ENCODE data around the gene STOML1.

- no peak for TF ChIP-seq CEBPB (IDR thresholded peaks at IDR 0.05)
- no peak for TF ChIP-seq MAX (IDR thresholded peaks at IDR 0.05)
- TF ChIP-seq BHLHE40 (IDR thresholded peaks at IDR 0.05; ENCODE audit: low read depth, low read length), result no peak
- no peak for TF ChIP-seq KDM1A (IDR thresholded peaks at IDR 0.05; ENCODE audit: low read depth)
- TF ChIP-seq RAD21 (conservative IDR thresholded peaks at IDR 0.05 in 1 of 2, IDR thresholded peaks at IDR 0.05 in 1 of 2), result no peak
- no peak for TF ChIP-seq RFX5 (IDR thresholded peaks at IDR 0.05)
- no peak for TF ChIP-seq CTCF (IDR thresholded peaks at IDR 0.05)
Measured at GRCh38 chr15:73937726-73938125, 54.4 kb downstream of the STOML1 start.
